A549 (cell line): Measurements from ENCODE around the gene CDX1. TPM values are rescaled to one million over a fixed set of nuclear protein-coding genes. Genes with fewer than 3 reads are reported as not detected.

Experiments used
- ATAC-seq, 2 experiments: fragments of 200-7000 bp in 1 of 2; fragments of >200 bp in 1 of 2; cut with Nextera tagmentation in 1 of 2; cut with Tn5 transposase in 1 of 2; 3 replicates each; pipeline versions ENCODE4 v1.8.0 to v1.9.1; 2018 to 2020; ENCODE audit warnings: mild to moderate bottlenecking in 1 of 2, moderate library complexity in 1 of 2
- CTCF ChIA-PET: fragments of 300-600 bp; sonication (Branson Sonifier 250); formaldehyde crosslinking; extraction: SDS; loops from one replicate; lab custom pipeline; 2021; ENCODE audit warnings: antibody characterized with exemption, inconsistent platforms; lab: Yijun Ruan, JAX
- POLR2A ChIA-PET: fragments of 350-600 bp; formaldehyde crosslinking; extraction: SDS; loops from one replicate; lab custom pipeline; 2021; ENCODE audit warnings: antibody characterized with exemption, inconsistent platforms; lab: Yijun Ruan, JAX
- DNase-seq, 2 experiments: peaks; one replicate each; pipeline versions ENCODE4 v3.0.0 to v3.0.0-alpha.2; 2011 to 2016; ENCODE audit warnings: low read depth in 1 of 2, low spot score in 1 of 2
- FAIRE-seq: peaks from 2 replicates; lab custom pipeline; 2011; peaks lifted over from hg19 to GRCh38; lab: Jason Lieb, UNC
- H3K27ac ChIP-seq, 2 experiments: fragments of >200 bp; sonication (Bioruptor Twin); formaldehyde crosslinking; 3 replicates each; pipeline ENCODE4 v1.5.1; 2016 to 2017
- H3K4me1 ChIP-seq: fragments of >200 bp; sonication (Bioruptor Twin); formaldehyde crosslinking; 3 replicates; pipeline ENCODE4 v1.6.1; 2016
- H3K4me2 ChIP-seq: fragments of >200 bp; sonication (Bioruptor Twin); formaldehyde crosslinking; 3 replicates; pipeline ENCODE4 v1.6.1; 2016
- H3K4me3 ChIP-seq: fragments of >200 bp; sonication (Bioruptor Twin); formaldehyde crosslinking; 3 replicates; pipeline ENCODE4 v1.5.1; 2016
- H3K9me3 ChIP-seq: fragments of >200 bp; sonication (Bioruptor Twin); formaldehyde crosslinking; 3 replicates; pipeline ENCODE4 v1.6.1; 2016
- ATOH8 ChIP-seq: fragments of 250-450 bp; sonication (Bioruptor Pico); IDR thresholded peaks from 2 replicates; pipeline ENCODE4 v1.5.0; 2020; ENCODE audit warnings: low read depth, mild to moderate bottlenecking, moderate library complexity
- CHD4 ChIP-seq: fragments of 200-600 bp; sonication (generic); IDR thresholded peaks from 2 replicates; pipeline ENCODE4 v1.6.1; 2016; ENCODE audit warnings: antibody characterized with exemption, mild to moderate bottlenecking, borderline replicate concordance
- E2F6 ChIP-seq: IDR thresholded peaks from 2 replicates; pipeline ENCODE4 v1.6.1; 2012; ENCODE audit warnings: low read depth, borderline replicate concordance
- EHF ChIP-seq: fragments of 250-450 bp; sonication (Bioruptor Pico); IDR thresholded peaks from 2 replicates; pipeline ENCODE4 v1.5.0; 2020; ENCODE audit warnings: mild to moderate bottlenecking
- FOSB ChIP-seq: fragments of 250-450 bp; sonication (Bioruptor Pico); IDR thresholded peaks from 2 replicates; pipeline ENCODE4 v1.5.0; 2020; ENCODE audit warnings: mild to moderate bottlenecking, moderate library complexity
- GATA3 ChIP-seq: IDR thresholded peaks from 2 replicates; pipeline ENCODE4 v1.6.1; 2012; ENCODE audit warnings: borderline replicate concordance
- HES2 ChIP-seq: fragments of >200 bp; sonication (Bioruptor Twin); formaldehyde crosslinking; IDR thresholded peaks from 2 replicates; pipeline ENCODE4 v1.6.1; 2016
- HOXB13 ChIP-seq: fragments of 250-450 bp; sonication (Bioruptor Pico); IDR thresholded peaks from 2 replicates; pipeline ENCODE4 v1.5.0; 2020; ENCODE audit warnings: low read depth, mild to moderate bottlenecking, moderate library complexity
- JUNB ChIP-seq: fragments of >200 bp; sonication (Bioruptor Twin); formaldehyde crosslinking; IDR thresholded peaks from 2 replicates; pipeline ENCODE4 v1.6.1; 2016
- KDM5A ChIP-seq: fragments of 200-600 bp; sonication (generic); IDR thresholded peaks from 2 replicates; pipeline ENCODE4 v1.6.1; 2016; ENCODE audit warnings: antibody characterized with exemption, mild to moderate bottlenecking
- MAZ ChIP-seq: fragments of 150-350 bp; IDR thresholded peaks from 2 replicates; pipeline ENCODE4 v1.6.1; 2014; ENCODE audit warnings: antibody characterized with exemption, low read depth, low read length, borderline replicate concordance
- MYC ChIP-seq: IDR thresholded peaks from 2 replicates; pipeline ENCODE4 v1.6.1; 2012; ENCODE audit warnings: mild to moderate bottlenecking, inconsistent platforms, low read length, improper control_type of control experiment, borderline replicate concordance
- NPAS2 ChIP-seq: fragments of 250-450 bp; sonication (Bioruptor Pico); IDR thresholded peaks from 2 replicates; pipeline ENCODE4 v1.8.0; 2022; ENCODE audit warnings: mild to moderate bottlenecking, moderate library complexity, borderline replicate concordance
- NR3C1 ChIP-seq: fragments of >200 bp; sonication (Bioruptor Twin); formaldehyde crosslinking; IDR thresholded peaks from 3 replicates; pipeline ENCODE4 v1.6.1; 2017
- PBX3 ChIP-seq: IDR thresholded peaks from 2 replicates; pipeline ENCODE4 v1.6.1; 2012
- PHF8 ChIP-seq: fragments of 200-600 bp; sonication (generic); IDR thresholded peaks from 2 replicates; pipeline ENCODE4 v1.6.1; 2016; ENCODE audit warnings: low read depth, mild to moderate bottlenecking, antibody characterized with exemption, moderate library complexity, borderline replicate concordance
- POLR2A ChIP-seq: IDR thresholded peaks from 2 replicates; pipeline ENCODE4 v1.6.1; 2012; ENCODE audit warnings: mild to moderate bottlenecking, low read length
- RAD21 ChIP-seq, 2 experiments: fragments of >200 bp in 1 of 2; sonication (Bioruptor Twin) in 1 of 2; formaldehyde crosslinking in 1 of 2; IDR thresholded peaks in 1 of 2; conservative IDR thresholded peaks in 1 of 2; 2 replicates in 1 of 2; 3 replicates in 1 of 2; pipeline ENCODE4 v1.6.1; 2012 to 2018; ENCODE audit warnings: inconsistent platforms in 1 of 2
- RARB ChIP-seq: fragments of 250-450 bp; sonication (Bioruptor Pico); IDR thresholded peaks from 2 replicates; pipeline ENCODE4 v1.8.0; 2021; ENCODE audit warnings: mild to moderate bottlenecking, moderate library complexity
- SREBF2 ChIP-seq: fragments of 450-650 bp; IDR thresholded peaks from 2 replicates; pipeline ENCODE4 v1.6.1; 2014; ENCODE audit warnings: mild to moderate bottlenecking, moderate library complexity
- TFCP2L1 ChIP-seq: fragments of 250-450 bp; sonication (Bioruptor Pico); IDR thresholded peaks from 2 replicates; pipeline ENCODE4 v1.5.0; 2021; ENCODE audit warnings: mild to moderate bottlenecking
- ZNF302 ChIP-seq: fragments of 250-450 bp; sonication (Bioruptor Pico); IDR thresholded peaks from 2 replicates; pipeline ENCODE4 v1.9.0; 2021; ENCODE audit warnings: inconsistent platforms, mild to moderate bottlenecking, moderate library complexity
- ZSCAN20 ChIP-seq: fragments of 250-450 bp; sonication (Bioruptor Pico); IDR thresholded peaks from 2 replicates; pipeline ENCODE4 v1.8.0; 2022; ENCODE audit warnings: mild to moderate bottlenecking, moderate library complexity
- WGBS: methylation state at CpG from one replicate; pipeline ENCODE4 v1.1.6; 2017; ENCODE audit errors: missing lambda C conversion rate; 5-methylcytosine and 5-hydroxymethylcytosine counted together
- polyA plus RNA-seq, 4 experiments: library from polyadenylated mRNA; depleted of rRNA in 3 of 4; stranded (reverse); fragments of >200 nt; fragmentation: RNase III in 1 of 4; extraction: RNeasy Plus Mini Kit Qiagen cat#74134 plus additional on column Dnase treatment in 1 of 4; gene quantifications; 2 replicates in 3 of 4; 3 replicates in 1 of 4; pipeline ENCODE4 v1.2.3, GENCODE V29; 2011 to 2017

The CDX1 gene
- polyA plus RNA-seq, 2 of the 4 experiments (the other 2 are of a cell fraction) = not detected

- ATAC-seq = no peak
- Histone ChIP-seq H3K4me2 (no peak overlapping the region), H3K4me3 (no peak overlapping the region), H3K27ac (no peak overlapping the region)
- POLR2A ChIA-PET = no interaction called here
- 56% methylated on average over 8 of the region's 9 CpGs for WGBS
- CTCF ChIA-PET = interaction anchor here (0.6 to 3.4 kb wide), 6 partner anchors 13 to 144 kb away, joined by 3 to 13 read pairs (median 4); no protein-coding TSS in a partner anchor
- DNase-seq = no peak
- no peak for FAIRE-seq
- no peak for TF ChIP-seq EHF (CRISPR knock-in tag)
- no peak for TF ChIP-seq NR3C1
- TF ChIP-seq POLR2A = no peak
- no peak for TF ChIP-seq RAD21 (conservative IDR thresholded peaks at IDR 0.05 in 1 of 2, IDR thresholded peaks at IDR 0.05 in 1 of 2)
- TF ChIP-seq ZNF302 (CRISPR knock-in tag) = no peak
- TF ChIP-seq RARB = no peak
- TF ChIP-seq NPAS2 (CRISPR knock-in tag) = no peak
- no peak for TF ChIP-seq CHD4
- TF ChIP-seq ZSCAN20 (CRISPR knock-in tag) = no peak
- TF ChIP-seq FOSB = no peak
- no peak for TF ChIP-seq HOXB13
- no peak for TF ChIP-seq TFCP2L1
- no peak for TF ChIP-seq HES2
- no peak for TF ChIP-seq PBX3
- TF ChIP-seq MYC = no peak
- TF ChIP-seq JUNB = no peak
- no peak for TF ChIP-seq SREBF2
- no peak for TF ChIP-seq ATOH8 (CRISPR knock-in tag)
- no peak for TF ChIP-seq KDM5A
- TF ChIP-seq MAZ = no peak
- TF ChIP-seq, all 56 proteins: peak for 0
- Histone ChIP-seq H3K9me3 (no peaks in the 10 kb centered on the region), H3K4me1 (no peaks in the 10 kb centered on the region)
These were observed 29.3 kb downstream of the CDX1 start for GRCh38 chr5:150195736-150196485.

- no peak for ATAC-seq
- TF ChIP-seq PHF8 (no peak), GATA3 (no peak), E2F6 (no peak), MYC (no peak)
- no peaks in the 10 kb centered on the region for H3K9me3 ChIP-seq
- WGBS = 24% methylated on average over 5 of the region's 5 CpGs
- POLR2A ChIA-PET = no interaction called here
- no peak overlapping the region for H3K4me2 ChIP-seq
- no peak for DNase-seq
- FAIRE-seq = no peak
- H3K4me1 ChIP-seq = no peaks in the 10 kb centered on the region
- CTCF ChIA-PET = interaction anchor here (0.6 to 3.4 kb wide), 6 partner anchors 12 to 144 kb away, joined by 3 to 13 read pairs (median 4); no protein-coding TSS in a partner anchor
- no peak overlapping the region for H3K4me3 ChIP-seq
- no peak overlapping the region for H3K27ac ChIP-seq
These were observed 29.9 kb downstream of the CDX1 start for GRCh38 chr5:150196514-150196913.
